ENCODE measurements around the gene ACADM.
"Not testable (repeated sequence)": the region's sequence is repeated elsewhere in the genome, so short reads cannot be mapped to it uniquely, and the experiment has no call there.

ACADM gene

GRCh38 chr1:75724472-75725022, at the start of gene ACADM:
Gene ACADM (plus strand): TSS chr1:75724709. CDS start chr1:75724788, 79 bp downstream.
- peak; percentile 90 for DNase-seq

- peak; percentile 25 for DNase-seq
Observed at GRCh38 chr1:75677443-75677842, 47.1 kb upstream of the ACADM start.

- peak; percentile 34 for DNase-seq
Observed at GRCh38 chr1:75677964-75678363, 46.5 kb upstream of the ACADM start.

GRCh38 chr1:75690547-75690946, 34.0 kb upstream of the ACADM start:
- DNase-seq: no peak

GRCh38 chr1:75693551-75693950, 31.0 kb upstream of the ACADM start:
- no peak for DNase-seq

- no peak for DNase-seq
Observed at GRCh38 chr1:75696000-75696399, 28.5 kb upstream of the ACADM start.

- DNase-seq: no peak
Observed at GRCh38 chr1:75707191-75707590, 17.3 kb upstream of the ACADM start.

- no peak for DNase-seq
Observed at GRCh38 chr1:75708910-75709309, 15.6 kb upstream of the ACADM start.

- no peak for DNase-seq
Observed at GRCh38 chr1:75710832-75711231, 13.7 kb upstream of the ACADM start.

- DNase-seq: no peak
Observed at GRCh38 chr1:75711846-75712245, 12.7 kb upstream of the ACADM start.

GRCh38 chr1:75712306-75712705, 12.2 kb upstream of the ACADM start:
- no peak for DNase-seq

GRCh38 chr1:75719810-75720209, 4.7 kb upstream of the ACADM start:
- no peak for DNase-seq

- no peak for DNase-seq
Observed at GRCh38 chr1:75720325-75720724, 4.2 kb upstream of the ACADM start.

- DNase-seq: no peak
Observed at GRCh38 chr1:75720820-75721219, 3.7 kb upstream of the ACADM start.

GRCh38 chr1:75722246-75722645, 2.3 kb upstream of the ACADM start:
- DNase-seq: not testable (repeated sequence)

GRCh38 chr1:75722966-75723365, 1.5 kb upstream of the ACADM start:
- no peak for DNase-seq

- peak; percentile 90 for DNase-seq
Observed at GRCh38 chr1:75723989-75724471, 479 bp upstream of the ACADM start.

- DNase-seq: no peak
Observed at GRCh38 chr1:75725266-75725665, 757 bp downstream of the ACADM start.

GRCh38 chr1:75725861-75726361, 1.4 kb downstream of the ACADM start:
- no peak for DNase-seq

GRCh38 chr1:75727571-75727970, 3.1 kb downstream of the ACADM start:
- DNase-seq: no peak

GRCh38 chr1:75730432-75730831, 5.9 kb downstream of the ACADM start:
- no peak for DNase-seq

- DNase-seq: no peak
Observed at GRCh38 chr1:75731881-75732280, 7.4 kb downstream of the ACADM start.

GRCh38 chr1:75732703-75733102, 8.2 kb downstream of the ACADM start:
- DNase-seq: no peak

GRCh38 chr1:75733661-75734060, 9.2 kb downstream of the ACADM start:
- no peak for DNase-seq

- DNase-seq: no peak
Observed at GRCh38 chr1:75736016-75736415, 11.5 kb downstream of the ACADM start.

Measured in NCI-H2227 treated with DMSO at 0.1 percent for 48 hours (cell line).